KMS-11 (cell line): ENCODE measurements around the gene SPTSSB.

Source experiments
- H2AFZ ChIP-seq: fragments of 200-600 bp; sonication (generic); 2 replicates; pipeline ENCODE4 v1.6.1; 2016; ENCODE audit warnings: antibody characterized with exemption, mixed run types, low read depth
- H3K27ac ChIP-seq: fragments of 200-600 bp; sonication (generic); 2 replicates; pipeline ENCODE4 v1.6.1; 2016; ENCODE audit warnings: mild to moderate bottlenecking, mixed run types
- H3K27me3 ChIP-seq: fragments of 200-600 bp; sonication (generic); 2 replicates; pipeline ENCODE4 v1.6.1; 2017; ENCODE audit warnings: mild to moderate bottlenecking, low read depth, mixed run types, moderate library complexity; ENCODE audit not compliant: insufficient read depth
- H3K36me3 ChIP-seq: fragments of 200-600 bp; sonication (generic); 2 replicates; pipeline ENCODE4 v1.6.1; 2017; ENCODE audit warnings: mild to moderate bottlenecking, mixed run types; ENCODE audit not compliant: insufficient read depth
- H3K4me1 ChIP-seq: fragments of 200-600 bp; sonication (generic); 2 replicates; pipeline ENCODE4 v1.6.1; 2016; ENCODE audit warnings: mild to moderate bottlenecking, low read depth, mixed run types; ENCODE audit not compliant: poor library complexity, severe bottlenecking
- H3K4me2 ChIP-seq: fragments of 200-600 bp; sonication (generic); 2 replicates; pipeline ENCODE4 v1.7.0; 2016; ENCODE audit warnings: mild to moderate bottlenecking, mixed run types
- H3K4me3 ChIP-seq: fragments of 200-600 bp; sonication (generic); IDR thresholded peaks from 2 replicates; pipeline ENCODE4 v1.6.1; 2017; ENCODE audit warnings: low read depth, low read length, mixed read lengths; ENCODE audit not compliant: insufficient read depth
- H3K79me2 ChIP-seq: fragments of 200-600 bp; sonication (generic); 2 replicates; pipeline ENCODE4 v1.6.1; 2016; ENCODE audit warnings: low read depth, mixed run types; ENCODE audit not compliant: insufficient read depth
- H3K9ac ChIP-seq: fragments of 200-600 bp; sonication (generic); 2 replicates; pipeline ENCODE4 v1.6.1; 2016; ENCODE audit warnings: mild to moderate bottlenecking, mixed run types
- H4K20me1 ChIP-seq: fragments of 200-600 bp; sonication (generic); 2 replicates; pipeline ENCODE4 v1.6.1; 2016; ENCODE audit warnings: mild to moderate bottlenecking, mixed run types; ENCODE audit not compliant: insufficient read depth
- CTCF ChIP-seq: fragments of 200-600 bp; sonication (generic); conservative IDR thresholded peaks from 2 replicates; pipeline ENCODE4 v1.6.1; 2017; ENCODE audit warnings: low read depth, mild to moderate bottlenecking, antibody characterized with exemption, low read length, moderate library complexity, mixed read lengths

SPTSSB gene, protein sequence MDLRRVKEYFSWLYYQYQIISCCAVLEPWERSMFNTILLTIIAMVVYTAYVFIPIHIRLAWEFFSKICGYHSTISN

GRCh38 chr3:161371441-161372320, at the start of gene SPTSSB:
Gene SPTSSB (minus strand): TSS chr3:161371517. CDS start chr3:161346323, 25,194 bp downstream.
- H3K4me2 ChIP-seq, result peak within 1 kb of the TSS; percentile 85
- H2AFZ ChIP-seq, result peak within 1 kb of the TSS; percentile 97
- H3K27ac ChIP-seq, result no peak within 1 kb of the TSS
- no peaks in the 10 kb centered on the region for H3K36me3 ChIP-seq
- no peak within 1 kb of the TSS for H3K4me3 ChIP-seq
- H3K9ac ChIP-seq, result no peak within 1 kb of the TSS; the same call in 1 of the 2 replicates
- peaks cover 3% of the 10 kb centered on the region for H3K4me1 ChIP-seq
- H3K27me3 ChIP-seq, result no peaks in the 10 kb centered on the region; the same call in 1 of the 2 replicates
- no peaks in the 10 kb centered on the region for H3K79me2 ChIP-seq
- peak; percentile 37; the same call in 1 of the 2 replicates for TF ChIP-seq CTCF
- H4K20me1 ChIP-seq, result no peaks in the 10 kb centered on the region

DNA sequence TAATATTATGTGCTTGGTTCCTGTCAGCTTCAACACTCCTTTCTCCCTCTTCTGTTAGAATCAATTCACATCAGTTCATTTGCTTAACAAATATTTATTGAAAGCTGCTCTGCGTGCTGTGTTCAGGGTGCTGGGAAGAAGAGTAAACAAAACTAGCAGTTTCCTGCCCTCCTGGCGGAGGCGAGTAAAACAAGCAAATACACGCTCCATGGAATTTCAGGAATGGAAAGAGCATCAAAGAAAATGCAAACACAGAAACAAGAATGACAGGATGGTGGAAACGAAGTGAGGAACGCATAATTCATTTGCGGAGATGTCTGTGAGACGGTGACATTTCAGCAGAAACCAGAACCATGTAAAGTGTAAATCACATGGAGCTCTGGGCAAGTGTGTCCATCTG, 49.4 kb upstream of the SPTSSB start:
- no peak overlapping the region for H3K4me2 ChIP-seq
- no peak overlapping the region for H3K4me3 ChIP-seq

DNA sequence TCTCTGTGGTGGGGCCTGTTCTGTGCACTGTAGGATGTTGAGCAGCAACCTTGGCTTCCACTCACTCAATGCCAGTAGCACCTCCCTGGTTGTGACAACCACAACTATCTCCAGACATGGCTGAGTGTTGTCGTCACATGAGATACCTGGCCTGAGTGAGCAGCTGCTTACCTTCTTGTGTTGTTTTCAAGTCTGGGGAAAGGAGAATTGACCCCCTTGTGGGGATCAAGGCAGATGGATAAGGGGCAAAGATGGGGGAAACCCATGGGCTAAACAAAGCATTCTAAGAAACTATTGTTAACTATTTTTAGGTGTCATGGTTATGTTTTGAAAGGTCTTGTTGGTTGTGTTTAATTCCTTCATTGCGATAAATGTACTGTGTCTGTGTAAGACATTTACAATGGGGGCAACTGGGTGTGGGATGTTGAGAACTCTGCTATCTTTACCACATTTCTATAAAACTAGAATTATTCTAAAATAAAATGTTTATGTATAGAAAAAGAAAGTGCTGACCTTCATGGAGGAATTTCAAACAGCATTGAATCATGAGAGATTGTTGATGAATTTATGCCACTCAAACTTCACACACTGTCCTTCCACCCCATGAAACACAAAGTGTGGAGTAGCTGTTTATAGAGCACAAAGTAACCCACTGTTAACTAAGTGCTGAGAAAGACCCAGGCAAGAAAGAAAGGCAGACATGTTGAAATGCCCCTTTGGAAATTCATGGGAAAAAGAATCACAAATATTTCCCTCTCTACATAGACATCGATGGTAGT, 48.4 kb upstream of the SPTSSB start:
- H3K79me2 ChIP-seq, result no peaks in the 10 kb centered on the region
- no peaks in the 10 kb centered on the region for H4K20me1 ChIP-seq
- H3K4me2 ChIP-seq, result no peak overlapping the region
- H3K27me3 ChIP-seq, result no peaks in the 10 kb centered on the region
- no peaks in the 10 kb centered on the region for H3K4me1 ChIP-seq
- no peak overlapping the region for H3K4me3 ChIP-seq
- H3K36me3 ChIP-seq, result no peaks in the 10 kb centered on the region
- H3K9ac ChIP-seq, result no peak overlapping the region
- no peak overlapping the region for H3K27ac ChIP-seq
- no peak for TF ChIP-seq CTCF
- H2AFZ ChIP-seq, result no peak overlapping the region

More for the DNA sequence above, 49.4 kb upstream of the SPTSSB start:
- Histone ChIP-seq H3K27ac (no peak overlapping the region), H3K79me2 (no peaks in the 10 kb centered on the region), H4K20me1 (no peaks in the 10 kb centered on the region), H3K4me1 (no peaks in the 10 kb centered on the region), H3K36me3 (no peaks in the 10 kb centered on the region), H3K9ac (no peak overlapping the region), H3K27me3 (no peaks in the 10 kb centered on the region), H2AFZ (no peak overlapping the region)
- no peak for TF ChIP-seq CTCF

GRCh38 chr3:161415506-161416231, 44.4 kb upstream of the SPTSSB start:
- TF ChIP-seq CTCF, result no peak
- H3K4me2 ChIP-seq, result no peak overlapping the region
- no peak overlapping the region for H3K9ac ChIP-seq
- H3K27me3 ChIP-seq, result no peaks in the 10 kb centered on the region
- no peak overlapping the region for H3K4me3 ChIP-seq
- H2AFZ ChIP-seq, result no peak overlapping the region
- no peaks in the 10 kb centered on the region for H3K79me2 ChIP-seq
- no peak overlapping the region for H3K27ac ChIP-seq
- H3K4me1 ChIP-seq, result no peaks in the 10 kb centered on the region
- H3K36me3 ChIP-seq, result no peaks in the 10 kb centered on the region
- no peaks in the 10 kb centered on the region for H4K20me1 ChIP-seq
